Neural progenitor cell (in vitro differentiated cells): ENCODE results near the gene RFX1.

Experiments
- EZH2phosphoT487 ChIP-seq: fragments of 200-600 bp; sonication (generic); IDR thresholded peaks from 2 replicates; pipeline ENCODE4 v1.6.1; 2017; ENCODE audit warnings: antibody characterized with exemption
- TF ChIP-seq, protein P1 (sequence below): fragments of 200-600 bp; sonication (generic); IDR thresholded peaks from 2 replicates; pipeline ENCODE4 v1.5.1; 2017; ENCODE audit warnings: antibody characterized with exemption, mild to moderate bottlenecking

DNA sequence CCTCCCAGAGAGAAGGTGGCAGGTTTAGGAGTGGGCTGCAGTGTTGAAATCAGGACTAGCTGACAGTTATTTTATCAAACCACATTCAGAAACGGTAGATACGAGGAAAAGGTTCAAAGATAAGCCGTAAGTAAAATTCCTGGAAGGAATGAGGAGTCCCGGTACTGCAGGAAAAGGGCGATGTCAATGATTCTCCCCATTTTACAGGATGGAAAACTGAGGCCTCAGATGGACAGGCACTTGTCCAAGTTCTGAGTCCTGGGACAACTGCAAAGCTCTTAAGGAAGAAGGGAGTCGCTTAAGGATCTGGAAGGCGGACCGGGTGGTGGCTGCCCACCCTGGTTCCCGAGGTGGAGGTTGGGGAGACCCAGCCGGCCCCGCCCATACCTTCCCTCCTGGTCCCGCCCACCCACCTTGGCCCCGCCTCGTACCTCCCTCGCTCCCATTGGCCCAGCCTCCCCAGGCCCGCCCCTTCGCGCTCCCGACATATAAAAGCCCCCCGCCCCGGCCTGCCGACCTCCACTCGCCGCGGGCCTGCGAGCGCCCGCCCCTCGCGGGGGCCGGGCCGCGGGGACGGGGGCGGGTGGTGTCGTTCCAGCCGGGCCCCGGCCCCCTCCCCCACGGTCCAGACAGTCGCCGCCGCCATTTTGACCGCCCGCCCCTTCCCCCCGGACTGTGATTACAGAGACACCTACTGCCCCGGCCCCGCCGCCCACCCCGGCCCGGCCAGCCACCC, 603 bp downstream of the RFX1 start:
- TF ChIP-seq, protein P1, sequence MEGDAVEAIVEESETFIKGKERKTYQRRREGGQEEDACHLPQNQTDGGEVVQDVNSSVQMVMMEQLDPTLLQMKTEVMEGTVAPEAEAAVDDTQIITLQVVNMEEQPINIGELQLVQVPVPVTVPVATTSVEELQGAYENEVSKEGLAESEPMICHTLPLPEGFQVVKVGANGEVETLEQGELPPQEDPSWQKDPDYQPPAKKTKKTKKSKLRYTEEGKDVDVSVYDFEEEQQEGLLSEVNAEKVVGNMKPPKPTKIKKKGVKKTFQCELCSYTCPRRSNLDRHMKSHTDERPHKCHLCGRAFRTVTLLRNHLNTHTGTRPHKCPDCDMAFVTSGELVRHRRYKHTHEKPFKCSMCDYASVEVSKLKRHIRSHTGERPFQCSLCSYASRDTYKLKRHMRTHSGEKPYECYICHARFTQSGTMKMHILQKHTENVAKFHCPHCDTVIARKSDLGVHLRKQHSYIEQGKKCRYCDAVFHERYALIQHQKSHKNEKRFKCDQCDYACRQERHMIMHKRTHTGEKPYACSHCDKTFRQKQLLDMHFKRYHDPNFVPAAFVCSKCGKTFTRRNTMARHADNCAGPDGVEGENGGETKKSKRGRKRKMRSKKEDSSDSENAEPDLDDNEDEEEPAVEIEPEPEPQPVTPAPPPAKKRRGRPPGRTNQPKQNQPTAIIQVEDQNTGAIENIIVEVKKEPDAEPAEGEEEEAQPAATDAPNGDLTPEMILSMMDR = no peak
- no peak for TF ChIP-seq EZH2phosphoT487
